Gastrocnemius medialis (tissue), 4 donors: Measurements from ENCODE around the gene DDR2. TPM values are rescaled to one million over a fixed set of nuclear protein-coding genes. Genes with fewer than 3 reads are reported as not detected.

Experiments
- ATAC-seq, 2 donors: fragments of 150-250 bp; one replicate each; pipeline ENCODE4 v1.9.1; 2016
- DNase-seq, 2 donors: peaks; one replicate each; pipeline ENCODE4 v3.0.0-alpha.2; 2019
- H3K27ac ChIP-seq, 4 donors: fragments of 200-600 bp; sonication (generic); 1 replicate in 1 of 4; 2 replicates in 3 of 4; pipeline ENCODE4 v1.5.1; 2016 to 2018; ENCODE audit warnings: mild to moderate bottlenecking in 2 of 4, moderate library complexity in 1 of 4
- H3K27me3 ChIP-seq, 3 donors: fragments of 200-600 bp; sonication (generic) in 2 of 3; 1 replicate in 1 of 3; 2 replicates in 2 of 3; pipeline versions ENCODE4 v1.5.1 to v1.6.0; 2016 to 2019; ENCODE audit warnings: mild to moderate bottlenecking in 1 of 3, moderate library complexity in 1 of 3
- H3K36me3 ChIP-seq, 2 donors: fragments of 200-600 bp; sonication (generic) in 1 of 2; one replicate each; pipeline ENCODE4 v1.5.1; 2017 to 2018
- H3K4me1 ChIP-seq, 2 donors: fragments of 200-600 bp; sonication (generic) in 1 of 2; one replicate each; pipeline ENCODE4 v1.5.1; 2016 to 2017; ENCODE audit warnings: mild to moderate bottlenecking in 2 of 2
- H3K4me3 ChIP-seq, 4 donors: fragments of 200-600 bp; sonication (generic) in 3 of 4; 1 replicate in 1 of 4; 2 replicates in 3 of 4; pipeline ENCODE4 v1.5.1; 2016 to 2019; ENCODE audit warnings: mild to moderate bottlenecking in 2 of 4
- H3K9me3 ChIP-seq, 3 donors: fragments of 200-600 bp; sonication (generic) in 2 of 3; 1 replicate in 1 of 3; 2 replicates in 2 of 3; pipeline ENCODE4 v1.5.1; 2016 to 2019
- POLR2A ChIP-seq, 2 donors: fragments of 450-650 bp; IDR thresholded peaks; one replicate each; pipeline ENCODE4 v1.6.1; 2017; ENCODE audit warnings: antibody characterized with exemption in 2 of 2, mild to moderate bottlenecking in 2 of 2, moderate library complexity in 2 of 2
- in situ Hi-C, 4 donors: fragments of 200-750 bp; cut with MboI; loops; one replicate each; pipeline versions ENCODE4 v1.15.0 to v1.8.0; 2017; ENCODE audit warnings: low sequenced_read_pairs in 4 of 4
- intact Hi-C: fragments of 100-400 bp; cut with DNase I; formaldehyde crosslinking; loops from one replicate; pipeline ENCODE4 v1.15.1; 2023; ENCODE audit warnings: low total_unique reads
- total RNA-seq, 4 donors: library from RNA; depleted of rRNA; stranded (reverse); fragments of >200 nt; gene quantifications; one replicate each; pipeline versions ENCODE4 v1.1.0 to v1.2.3, GENCODE V29; 2016
- TF ChIP-seq, protein P1 (sequence below), 5 experiments: fragments of 450-650 bp in 3 of 5; fragments of 200-600 bp in 2 of 5; sonication (generic) in 2 of 5; IDR thresholded peaks in 4 of 5; conservative IDR thresholded peaks in 1 of 5; 1 replicate in 4 of 5; 2 replicates in 1 of 5; pipeline ENCODE4 v1.5.1; 2016 to 2019; ENCODE audit warnings: antibody characterized with exemption in 5 of 5, mild to moderate bottlenecking in 3 of 5, moderate library complexity in 3 of 5

Gene DDR2
- total RNA-seq, 4 donors from 2014 or later: 9.8 to 15.4 (median 10.6) TPM

DNA sequence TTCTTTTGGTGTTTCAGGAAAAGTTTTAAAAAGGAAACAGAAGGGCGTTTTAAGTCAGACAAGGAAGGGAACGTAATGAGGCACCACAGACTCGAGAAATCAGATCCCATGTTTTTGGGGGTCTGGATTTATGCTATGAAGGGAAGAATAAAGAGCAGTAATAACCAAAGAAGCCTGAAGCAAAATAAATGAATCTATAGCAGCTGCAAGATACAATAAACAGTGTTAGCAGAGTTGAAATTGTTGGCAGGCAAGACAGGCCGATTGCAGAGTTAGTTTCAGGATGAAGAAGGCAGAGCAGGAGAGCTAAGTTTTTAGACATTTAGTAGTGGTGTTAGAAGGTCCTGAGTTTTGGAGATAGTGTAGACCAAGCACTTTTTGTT is 425 bp downstream of the DDR2 start:
- DNase-seq: no peak
- intact Hi-C loops (loop anchor here (5.0 kb wide), 1 partner anchor 65 kb away; no protein-coding TSS in a partner anchor), in situ Hi-C loops (no loop called here)
- H3K9me3 ChIP-seq: no peaks in the 10 kb centered on the region
- no peaks in the 10 kb centered on the region for H3K4me1 ChIP-seq
- H3K36me3 ChIP-seq: no peaks in the 10 kb centered on the region
- no peaks in the 10 kb centered on the region for H3K27me3 ChIP-seq
- peak overlapping the region; percentile 65 to 74 (median 68) for H3K27ac ChIP-seq
- peak overlapping the region; percentile 33 to 48 (median 42) for H3K4me3 ChIP-seq
- ATAC-seq: no peak
- TF ChIP-seq, protein P1, sequence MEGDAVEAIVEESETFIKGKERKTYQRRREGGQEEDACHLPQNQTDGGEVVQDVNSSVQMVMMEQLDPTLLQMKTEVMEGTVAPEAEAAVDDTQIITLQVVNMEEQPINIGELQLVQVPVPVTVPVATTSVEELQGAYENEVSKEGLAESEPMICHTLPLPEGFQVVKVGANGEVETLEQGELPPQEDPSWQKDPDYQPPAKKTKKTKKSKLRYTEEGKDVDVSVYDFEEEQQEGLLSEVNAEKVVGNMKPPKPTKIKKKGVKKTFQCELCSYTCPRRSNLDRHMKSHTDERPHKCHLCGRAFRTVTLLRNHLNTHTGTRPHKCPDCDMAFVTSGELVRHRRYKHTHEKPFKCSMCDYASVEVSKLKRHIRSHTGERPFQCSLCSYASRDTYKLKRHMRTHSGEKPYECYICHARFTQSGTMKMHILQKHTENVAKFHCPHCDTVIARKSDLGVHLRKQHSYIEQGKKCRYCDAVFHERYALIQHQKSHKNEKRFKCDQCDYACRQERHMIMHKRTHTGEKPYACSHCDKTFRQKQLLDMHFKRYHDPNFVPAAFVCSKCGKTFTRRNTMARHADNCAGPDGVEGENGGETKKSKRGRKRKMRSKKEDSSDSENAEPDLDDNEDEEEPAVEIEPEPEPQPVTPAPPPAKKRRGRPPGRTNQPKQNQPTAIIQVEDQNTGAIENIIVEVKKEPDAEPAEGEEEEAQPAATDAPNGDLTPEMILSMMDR (IDR thresholded peaks at IDR 0.05 in 4 of 5, conservative IDR thresholded peaks at IDR 0.05 in 1 of 5): no peak
- TF ChIP-seq POLR2A (IDR thresholded peaks at IDR 0.05): no peak

DNA sequence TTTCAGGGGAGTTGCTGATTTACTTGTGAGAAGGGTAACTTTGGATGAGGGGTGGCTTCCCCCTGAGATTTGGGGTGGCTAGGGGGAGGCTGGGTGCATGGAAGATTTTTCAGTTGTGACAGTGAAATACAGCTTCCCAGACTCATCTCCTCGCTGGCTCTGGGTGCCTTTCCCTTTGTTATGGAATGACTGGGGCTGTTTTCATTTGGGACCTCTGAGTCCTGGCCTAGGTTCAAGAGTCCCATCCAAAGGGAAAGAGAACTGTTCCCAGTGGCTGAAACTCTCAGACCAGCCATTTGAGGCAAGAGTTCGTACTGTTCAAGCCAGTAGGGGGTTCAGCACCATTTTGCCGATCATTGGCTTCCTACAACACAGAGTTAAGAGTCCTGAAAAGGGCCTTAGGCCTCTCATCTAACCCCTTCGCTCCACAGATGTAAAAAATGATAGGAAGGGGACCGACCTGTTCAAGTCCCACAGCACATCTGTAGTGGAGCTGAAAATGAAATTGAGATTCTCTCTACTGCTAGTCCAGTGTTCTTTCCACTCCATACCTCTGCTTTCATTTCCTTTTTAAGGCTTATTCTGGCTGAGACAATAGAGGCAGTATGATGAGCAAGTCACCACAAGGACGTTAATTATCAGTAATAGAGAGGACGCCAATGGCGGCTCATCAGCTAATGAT is 958 bp downstream of the DDR2 start:
- in situ Hi-C loops (no loop called here), intact Hi-C loops (loop anchor here (5.0 kb wide), 1 partner anchor 64 kb away; no protein-coding TSS in a partner anchor)
- TF ChIP-seq, protein P1 (IDR thresholded peaks at IDR 0.05 in 4 of 5, conservative IDR thresholded peaks at IDR 0.05 in 1 of 5): no peak
- no peak for TF ChIP-seq POLR2A (IDR thresholded peaks at IDR 0.05)
- Histone ChIP-seq H3K9me3 (no peaks in the 10 kb centered on the region), H3K4me1 (no peaks in the 10 kb centered on the region), H3K27ac (peak overlapping the region; percentile 65 to 74 (median 68)), H3K4me3 (peak overlapping the region; percentile 33 to 48 (median 42)), H3K36me3 (no peaks in the 10 kb centered on the region), H3K27me3 (no peaks in the 10 kb centered on the region)
- no peak for DNase-seq
- peak; percentile 24 to 25 for ATAC-seq

DNA sequence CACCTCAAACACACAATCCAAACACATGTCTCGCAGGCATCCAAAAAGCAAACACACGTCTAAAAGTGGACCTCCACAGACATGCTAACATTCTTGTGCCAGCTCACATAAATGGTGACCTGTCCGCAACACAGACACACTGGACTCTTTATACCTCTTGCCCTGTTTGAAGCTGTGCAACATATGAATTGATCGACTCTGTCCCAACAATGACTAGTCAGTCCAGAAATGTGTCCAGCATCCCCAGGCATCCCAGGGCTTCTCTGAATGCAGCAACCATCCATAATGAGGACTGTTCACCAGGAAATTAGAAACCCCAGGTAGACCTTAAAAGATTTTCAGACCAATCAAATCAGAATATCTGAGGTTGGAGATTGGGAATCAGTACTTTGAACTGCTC is 3.2 kb downstream of the DDR2 start:
- in situ Hi-C loops: no loop called here
- peak overlapping the region in 1 of 4 donors; percentile 9 for H3K27ac ChIP-seq
- H3K4me1 ChIP-seq: no peaks in the 10 kb centered on the region
- H3K27me3 ChIP-seq: no peaks in the 10 kb centered on the region
- H3K36me3 ChIP-seq: no peaks in the 10 kb centered on the region
- DNase-seq: no peak
- H3K9me3 ChIP-seq: no peaks in the 10 kb centered on the region
- no peak for TF ChIP-seq POLR2A (IDR thresholded peaks at IDR 0.05)
- TF ChIP-seq, protein P1 (IDR thresholded peaks at IDR 0.05 in 4 of 5, conservative IDR thresholded peaks at IDR 0.05 in 1 of 5): no peak
- intact Hi-C loops: no loop called here
- no peak overlapping the region for H3K4me3 ChIP-seq
- ATAC-seq: no peak

DNA sequence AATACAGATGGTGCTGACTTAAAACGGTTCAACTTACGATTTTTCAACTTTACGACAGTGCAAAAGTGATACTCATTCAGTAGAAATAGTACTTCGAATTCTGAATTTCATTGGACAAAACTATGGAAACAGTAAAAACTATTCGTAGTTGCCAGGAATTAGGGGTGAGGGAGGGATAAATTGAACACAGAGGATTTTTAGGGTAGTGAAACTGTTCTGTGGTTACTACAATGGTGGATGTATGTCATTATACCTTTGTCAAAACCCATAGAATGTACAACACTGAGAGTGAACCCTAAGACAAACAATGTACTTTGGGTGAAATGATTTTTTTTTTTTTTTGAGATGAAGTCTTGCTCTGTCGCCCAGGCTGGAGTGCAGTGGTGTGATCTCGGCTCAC is 7.5 kb downstream of the DDR2 start:
- DNase-seq (no peak), ATAC-seq (no peak)
- Histone ChIP-seq H3K36me3 (no peaks in the 10 kb centered on the region), H3K9me3 (no peaks in the 10 kb centered on the region), H3K4me3 (no peak overlapping the region), H3K27ac (no peak overlapping the region), H3K27me3 (no peaks in the 10 kb centered on the region), H3K4me1 (no peaks in the 10 kb centered on the region)
- intact Hi-C loops: no loop called here
- in situ Hi-C loops: no loop called here
- TF ChIP-seq, protein P1 (IDR thresholded peaks at IDR 0.05 in 4 of 5, conservative IDR thresholded peaks at IDR 0.05 in 1 of 5): no peak
- TF ChIP-seq POLR2A (IDR thresholded peaks at IDR 0.05): no peak
